Stimulated activated CD8-positive, alpha-beta memory T cell treated with anti-CD3 and anti-CD28 coated beads, Interleukin-7, amount 100 ng/mL, for 1 hour (primary cell): ENCODE data around the gene LHPP.

Source experiments
- DNase-seq, 2 donors: peaks; one replicate each; pipeline ENCODE4 v3.0.0-alpha.2; 2020; ENCODE audit warnings: low read depth in 2 of 2

LHPP gene

GRCh38 chr10:124520558-124521428, 59.2 kb downstream of the LHPP start:
- DNase-seq, result no peak

- no peak for DNase-seq
Observed at GRCh38 chr10:124521429-124521871, 59.8 kb downstream of the LHPP start.

- no peak for DNase-seq
Observed at GRCh38 chr10:124522131-124522932, 60.7 kb downstream of the LHPP start.

GRCh38 chr10:124522933-124523871, 61.6 kb downstream of the LHPP start:
- no peak for DNase-seq

GRCh38 chr10:124523901-124524300, 62.3 kb downstream of the LHPP start:
- no peak for DNase-seq

GRCh38 chr10:124524991-124525653, 63.5 kb downstream of the LHPP start:
- no peak for DNase-seq

GRCh38 chr10:124525751-124526600, 64.4 kb downstream of the LHPP start:
- DNase-seq, result no peak

- no peak for DNase-seq
Observed at GRCh38 chr10:124526621-124527267, 65.1 kb downstream of the LHPP start.

GRCh38 chr10:124527874-124528395, 66.3 kb downstream of the LHPP start:
- DNase-seq, result no peak

GRCh38 chr10:124529661-124530214, 68.1 kb downstream of the LHPP start:
- no peak for DNase-seq

- DNase-seq, result peak; percentile 74
Observed at GRCh38 chr10:124530215-124530665, 68.6 kb downstream of the LHPP start.

- DNase-seq, result no peak
Observed at GRCh38 chr10:124530816-124531215, 69.2 kb downstream of the LHPP start.

GRCh38 chr10:124532106-124532641, 70.6 kb downstream of the LHPP start:
- DNase-seq, result no peak

GRCh38 chr10:124532788-124533187, 71.2 kb downstream of the LHPP start:
- DNase-seq, result no peak

GRCh38 chr10:124533266-124533665, 71.6 kb downstream of the LHPP start:
- DNase-seq, result no peak

- DNase-seq, result no peak
Observed at GRCh38 chr10:124534231-124534798, 72.7 kb downstream of the LHPP start.

GRCh38 chr10:124534826-124535601, 73.4 kb downstream of the LHPP start:
- DNase-seq, result no peak
